ENCODE measurements around the gene MYNN. TPM values are rescaled to one million over a fixed set of nuclear protein-coding genes. Genes with fewer than 3 reads are reported as not detected.

Gene MYNN
- total RNA-seq, 4 donors from 2014 or later = 6.5 to 19.1 (median 12.4) TPM

GRCh38 chr3:169811631-169812331 is 38.6 kb downstream of the MYNN start:
- WGBS, 2 donors = 7 to 10% methylated on average over 8 to 21 of the region's 29 CpGs
- Histone ChIP-seq H3K9me3 (peaks cover 0 to 11% (median 3%) of the 10 kb centered on the region in 3 donors), H3K27ac (peak overlapping the region; percentile 41 to 81 (median 68)), H3K36me3 (no peaks in the 10 kb centered on the region), H3K4me3 (peak overlapping the region; percentile 42 to 85 (median 62)), H3K27me3 (peaks cover 0 to 11% (median 0%) of the 10 kb centered on the region in 4 donors), H3K4me1 (peaks cover 12 to 33% (median 13%) of the 10 kb centered on the region in 3 donors)
- intact Hi-C loops (cut with DNase I) = no loop called here
- no peak for TF ChIP-seq CTCF (IDR thresholded peaks at IDR 0.05)
- TF ChIP-seq POLR2A (IDR thresholded peaks at IDR 0.05) = no peak
- no peak for DNase-seq

GRCh38 chr3:169812332-169813235 is 39.4 kb downstream of the MYNN start, which contains the start of the genes LRRC34 and LRRIQ4:
Gene LRRC34 (minus strand): TSS chr3:169812904. CDS start chr3:169812548, 356 bp downstream.
Gene LRRIQ4 (plus strand): TSS chr3:169812870. CDS start chr3:169821922, 9,052 bp downstream.
- Histone ChIP-seq H3K4me3 (peak within 1 kb of the TSS; percentile 42 to 85 (median 62)), H3K36me3 (no peaks in the 10 kb centered on the region), H3K27me3 (peaks cover 0 to 11% (median 0%) of the 10 kb centered on the region in 4 donors), H3K4me1 (peaks cover 12 to 33% (median 13%) of the 10 kb centered on the region in 3 donors), H3K27ac (peak within 1 kb of the TSS; percentile 41 to 81 (median 68)), H3K9me3 (peaks cover 0 to 11% (median 3%) of the 10 kb centered on the region in 3 donors)
- DNase-seq = peak; percentile 19
- intact Hi-C loops (cut with DNase I) = no loop called here
- 10 to 53% methylated on average over 2 to 22 of the region's 56 CpGs for WGBS, 2 donors
- TF ChIP-seq POLR2A (IDR thresholded peaks at IDR 0.05) (no peak), CTCF (IDR thresholded peaks at IDR 0.05) (no peak)

GRCh38 chr3:169813278-169813677 is 40.1 kb downstream of the MYNN start:
- H3K9me3 ChIP-seq = peaks cover 0 to 11% (median 3%) of the 10 kb centered on the region in 3 donors
- H3K27me3 ChIP-seq = peaks cover 0 to 17% (median 0%) of the 10 kb centered on the region in 4 donors
- peak overlapping the region in 1 of 4 donors; percentile 81 for H3K27ac ChIP-seq
- no peak for DNase-seq
- no peaks in the 10 kb centered on the region for H3K36me3 ChIP-seq
- WGBS, 2 donors = 53 to 73% methylated on average over 8 of the region's 8 CpGs
- H3K4me3 ChIP-seq = peak overlapping the region; percentile 42 to 85 (median 62)
- TF ChIP-seq CTCF (IDR thresholded peaks at IDR 0.05) (no peak), POLR2A (IDR thresholded peaks at IDR 0.05) (no peak)
- peaks cover 12 to 33% (median 13%) of the 10 kb centered on the region in 3 donors for H3K4me1 ChIP-seq
- intact Hi-C loops (cut with DNase I) = no loop called here

GRCh38 chr3:169813757-169814517 is 40.7 kb downstream of the MYNN start:
- Histone ChIP-seq H3K27ac (no peak overlapping the region), H3K4me3 (peak overlapping the region; percentile 42 to 85 (median 62)), H3K27me3 (peaks cover 0 to 17% (median 0%) of the 10 kb centered on the region in 4 donors), H3K36me3 (no peaks in the 10 kb centered on the region), H3K9me3 (peaks cover 0 to 11% (median 3%) of the 10 kb centered on the region in 3 donors), H3K4me1 (peaks cover 12 to 33% (median 13%) of the 10 kb centered on the region in 3 donors)
- WGBS, 2 donors = 63 to 72% methylated on average over 20 to 24 of the region's 27 CpGs
- intact Hi-C loops (cut with DNase I) = no loop called here
- TF ChIP-seq POLR2A (IDR thresholded peaks at IDR 0.05) (no peak), CTCF (IDR thresholded peaks at IDR 0.05) (peak in 5 of 6 experiments; percentile 19 to 54 (median 42))
- no peak for DNase-seq

All from esophagus squamous epithelium (tissue), 5 donors.